GM12875 (cell line): Measurements from ENCODE around the gene C6.

ENCODE experiments used
- H3K4me3 ChIP-seq: one replicate; pipeline ENCODE4 v1.5.1; 2011; ENCODE audit warnings: low read depth, low read length, control low read depth
- CTCF ChIP-seq: IDR thresholded peaks from 2 replicates; pipeline ENCODE4 v1.5.1; 2011; ENCODE audit warnings: low read depth, mild to moderate bottlenecking, control low read depth, inconsistent platforms, low read length, moderate library complexity, borderline replicate concordance; ENCODE audit not compliant: insufficient read depth

Gene C6

GRCh38 chr5:41201082-41201772 lies 12.1 kb downstream of the C6 start:
- no peak overlapping the region for H3K4me3 ChIP-seq
- no peak for TF ChIP-seq CTCF

GRCh38 chr5:41200506-41200905 lies 12.8 kb downstream of the C6 start:
- no peak for TF ChIP-seq CTCF
- no peak overlapping the region for H3K4me3 ChIP-seq

DNA sequence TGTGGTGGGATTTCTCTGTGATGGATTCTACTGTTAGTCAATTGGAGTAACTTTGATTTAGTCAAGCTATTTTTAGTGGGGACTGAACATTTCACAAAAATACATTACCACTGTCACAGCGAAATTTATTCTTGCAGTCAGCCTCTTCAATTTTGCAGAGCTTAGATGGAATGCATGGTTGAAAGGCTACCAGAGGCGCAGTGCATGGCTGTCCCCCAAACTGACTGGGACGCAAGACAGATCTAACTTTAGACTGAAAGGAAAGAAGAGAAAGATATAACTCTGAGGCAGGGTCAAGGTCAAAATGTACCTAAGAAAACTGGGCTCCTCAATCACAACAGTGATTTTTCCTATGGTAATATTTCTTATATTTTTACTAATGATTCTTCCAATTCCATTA lies 13.7 kb downstream of the C6 start:
- TF ChIP-seq CTCF: no peak

DNA sequence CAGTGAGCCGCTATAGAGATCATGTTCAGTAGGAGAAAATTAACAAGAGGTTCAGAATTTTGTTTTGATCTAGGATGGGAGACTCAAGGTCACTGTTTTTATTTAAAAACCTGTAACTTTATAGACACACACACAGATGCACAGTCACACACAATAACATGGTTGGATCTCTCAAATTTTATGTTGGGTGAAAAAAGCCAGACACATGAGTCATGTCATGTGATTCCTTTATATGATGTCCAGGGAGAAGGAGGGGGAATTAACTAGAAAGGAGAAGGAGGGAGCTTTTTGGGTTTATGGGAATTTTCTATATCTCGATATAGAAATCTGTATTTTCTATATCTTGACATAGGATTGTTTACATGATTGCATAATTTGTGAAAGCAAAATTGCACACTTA lies 17.1 kb downstream of the C6 start:
- TF ChIP-seq CTCF: no peak
- H3K4me3 ChIP-seq: no peak overlapping the region

More for the DNA sequence above, 13.7 kb downstream of the C6 start:
- no peak overlapping the region for H3K4me3 ChIP-seq

- TF ChIP-seq CTCF: no peak
These were observed 18.1 kb downstream of the C6 start for GRCh38 chr5:41195228-41195627.

DNA sequence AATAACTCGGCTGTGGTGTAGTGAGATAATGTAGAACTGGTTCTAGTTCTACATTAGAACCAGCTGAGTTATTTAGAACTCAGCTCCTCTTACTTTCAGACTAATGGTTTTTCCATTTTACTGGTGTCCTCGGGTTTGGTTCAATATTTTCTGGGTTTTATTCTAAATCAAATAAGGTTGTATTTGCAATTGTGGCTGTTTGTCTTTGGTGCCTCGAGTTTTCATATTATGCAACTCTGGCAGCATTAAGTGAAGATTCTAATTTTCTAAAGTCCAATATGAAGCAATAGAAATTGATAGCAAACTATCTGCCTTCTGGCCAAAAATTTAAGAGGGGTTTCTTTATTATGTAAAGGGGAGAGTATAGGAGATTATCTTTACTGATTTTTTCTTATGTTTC lies 19.0 kb downstream of the C6 start:
- TF ChIP-seq CTCF: no peak
- H3K4me3 ChIP-seq: no peak overlapping the region

More at GRCh38 chr5:41195228-41195627, 18.1 kb downstream of the C6 start:
- no peak overlapping the region for H3K4me3 ChIP-seq

GRCh38 chr5:41193456-41194205 lies 19.7 kb downstream of the C6 start:
- no peak overlapping the region for H3K4me3 ChIP-seq
- TF ChIP-seq CTCF: no peak
